GM18505 (cell line): ENCODE data around the gene KDR.

ENCODE experiments used
- ATAC-seq: cut with Tn5 transposase; IDR thresholded peaks from one replicate; pipeline ENCODE4 v1.9.1; 2021; ENCODE audit not compliant: unreplicated experiment
- POLR2A ChIP-seq: IDR thresholded peaks from 4 replicates; pipeline ENCODE4 v1.6.1; 2011; ENCODE audit warnings: borderline replicate concordance; ENCODE audit not compliant: insufficient read depth, insufficient read length; ENCODE audit errors: extremely low read depth

KDR gene

GRCh38 chr4:55050418-55050950 is 74.9 kb downstream of the KDR start:
- TF ChIP-seq POLR2A, result no peak
- no peak for ATAC-seq

GRCh38 chr4:55038176-55038890 is 87.1 kb downstream of the KDR start:
- no peak for TF ChIP-seq POLR2A
- ATAC-seq, result no peak

- TF ChIP-seq POLR2A, result no peak
- no peak for ATAC-seq
Observed at GRCh38 chr4:55037728-55038127, 87.7 kb downstream of the KDR start.

GRCh38 chr4:55036405-55036804 is 89.0 kb downstream of the KDR start:
- TF ChIP-seq POLR2A, result no peak

GRCh38 chr4:55035892-55036291 is 89.5 kb downstream of the KDR start:
- no peak for TF ChIP-seq POLR2A
- no peak for ATAC-seq

More at GRCh38 chr4:55036405-55036804, 89.0 kb downstream of the KDR start:
- ATAC-seq, result no peak

GRCh38 chr4:55033296-55033695 is 92.1 kb downstream of the KDR start:
- no peak for TF ChIP-seq POLR2A
- ATAC-seq, result no peak

- no peak for ATAC-seq
- no peak for TF ChIP-seq POLR2A
Observed at GRCh38 chr4:55032788-55033187, 92.6 kb downstream of the KDR start.

GRCh38 chr4:55032179-55032578 is 93.2 kb downstream of the KDR start:
- ATAC-seq, result no peak
- TF ChIP-seq POLR2A, result no peak

- ATAC-seq, result no peak
- TF ChIP-seq POLR2A, result no peak
Observed at GRCh38 chr4:55031158-55031557, 94.2 kb downstream of the KDR start.

- no peak for TF ChIP-seq POLR2A
- no peak for ATAC-seq
Observed at GRCh38 chr4:55030589-55030988, 94.8 kb downstream of the KDR start.

- no peak for ATAC-seq
- no peak for TF ChIP-seq POLR2A
Observed at GRCh38 chr4:55029821-55030503, 95.4 kb downstream of the KDR start.

GRCh38 chr4:55029321-55029720 is 96.1 kb downstream of the KDR start:
- TF ChIP-seq POLR2A, result no peak

More at GRCh38 chr4:55029321-55029720, 96.1 kb downstream of the KDR start:
- ATAC-seq, result no peak
